HL-60 (cell line): ENCODE data around the gene PXDN.

ENCODE experiments used
- CTCF ChIP-seq: IDR thresholded peaks from one replicate; pipeline ENCODE4 v1.5.1; 2011; ENCODE audit warnings: low read length, control low read depth, inconsistent platforms; ENCODE audit not compliant: insufficient read depth
- GABPA ChIP-seq: IDR thresholded peaks from 2 replicates; pipeline ENCODE4 v1.6.1; 2012; ENCODE audit warnings: low read depth
- POLR2AphosphoS5 ChIP-seq: IDR thresholded peaks from 2 replicates; pipeline ENCODE4 v1.6.1; 2012; ENCODE audit warnings: low read depth
- TF ChIP-seq, protein P1 (sequence below): IDR thresholded peaks from 2 replicates; pipeline ENCODE4 v1.6.1; 2012; ENCODE audit warnings: low read depth; ENCODE audit not compliant: insufficient replicate concordance

DNA sequence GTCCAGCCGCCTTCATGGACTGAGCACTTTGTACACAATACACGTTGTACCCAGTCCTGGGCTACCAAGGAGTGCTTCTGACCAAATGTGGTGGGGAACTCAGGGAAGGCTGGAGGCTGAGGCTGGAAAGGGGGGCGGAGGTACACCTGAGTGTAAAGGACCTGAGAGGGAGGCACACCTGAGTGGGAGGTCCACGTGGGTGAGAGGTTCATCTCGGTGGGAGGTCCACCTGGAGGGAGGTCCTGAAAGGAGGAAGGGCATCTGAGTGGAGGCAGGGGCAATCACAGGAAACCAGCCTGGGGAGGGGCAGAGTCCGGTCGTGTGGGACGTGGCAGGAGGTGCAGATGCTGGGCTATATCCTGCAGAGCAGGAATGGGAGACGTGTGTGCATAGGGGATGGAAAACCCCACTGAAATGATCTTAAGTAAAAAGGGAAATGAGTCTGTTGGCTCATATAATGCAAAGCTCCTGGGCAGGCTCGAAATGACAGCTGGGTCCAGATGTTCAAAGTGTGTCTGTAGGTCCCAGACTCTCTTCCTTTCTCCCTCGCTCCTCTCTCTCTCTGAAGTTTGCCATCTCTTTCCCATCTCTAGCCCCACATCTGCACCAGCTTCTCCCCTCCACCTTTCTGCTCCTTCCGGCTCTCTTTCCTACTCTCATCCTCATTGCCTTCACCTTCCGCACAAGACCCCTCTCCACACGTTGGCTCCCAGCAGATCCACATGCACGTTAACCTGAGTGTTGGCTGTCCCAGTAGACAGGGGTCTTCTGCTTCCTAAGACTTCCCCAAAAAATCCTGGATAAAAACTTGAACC is 137.7 kb downstream of the PXDN start:
- TF ChIP-seq CTCF (no peak), POLR2AphosphoS5 (no peak), GABPA (no peak)
- TF ChIP-seq, protein P1, sequence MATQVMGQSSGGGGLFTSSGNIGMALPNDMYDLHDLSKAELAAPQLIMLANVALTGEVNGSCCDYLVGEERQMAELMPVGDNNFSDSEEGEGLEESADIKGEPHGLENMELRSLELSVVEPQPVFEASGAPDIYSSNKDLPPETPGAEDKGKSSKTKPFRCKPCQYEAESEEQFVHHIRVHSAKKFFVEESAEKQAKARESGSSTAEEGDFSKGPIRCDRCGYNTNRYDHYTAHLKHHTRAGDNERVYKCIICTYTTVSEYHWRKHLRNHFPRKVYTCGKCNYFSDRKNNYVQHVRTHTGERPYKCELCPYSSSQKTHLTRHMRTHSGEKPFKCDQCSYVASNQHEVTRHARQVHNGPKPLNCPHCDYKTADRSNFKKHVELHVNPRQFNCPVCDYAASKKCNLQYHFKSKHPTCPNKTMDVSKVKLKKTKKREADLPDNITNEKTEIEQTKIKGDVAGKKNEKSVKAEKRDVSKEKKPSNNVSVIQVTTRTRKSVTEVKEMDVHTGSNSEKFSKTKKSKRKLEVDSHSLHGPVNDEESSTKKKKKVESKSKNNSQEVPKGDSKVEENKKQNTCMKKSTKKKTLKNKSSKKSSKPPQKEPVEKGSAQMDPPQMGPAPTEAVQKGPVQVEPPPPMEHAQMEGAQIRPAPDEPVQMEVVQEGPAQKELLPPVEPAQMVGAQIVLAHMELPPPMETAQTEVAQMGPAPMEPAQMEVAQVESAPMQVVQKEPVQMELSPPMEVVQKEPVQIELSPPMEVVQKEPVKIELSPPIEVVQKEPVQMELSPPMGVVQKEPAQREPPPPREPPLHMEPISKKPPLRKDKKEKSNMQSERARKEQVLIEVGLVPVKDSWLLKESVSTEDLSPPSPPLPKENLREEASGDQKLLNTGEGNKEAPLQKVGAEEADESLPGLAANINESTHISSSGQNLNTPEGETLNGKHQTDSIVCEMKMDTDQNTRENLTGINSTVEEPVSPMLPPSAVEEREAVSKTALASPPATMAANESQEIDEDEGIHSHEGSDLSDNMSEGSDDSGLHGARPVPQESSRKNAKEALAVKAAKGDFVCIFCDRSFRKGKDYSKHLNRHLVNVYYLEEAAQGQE: no peak
